ENCODE results near the gene TMEM231.
"Not testable (repeated sequence)": the region's sequence is repeated elsewhere in the genome, so short reads cannot be mapped to it uniquely, and the experiment has no call there.

TMEM231 gene

DNA sequence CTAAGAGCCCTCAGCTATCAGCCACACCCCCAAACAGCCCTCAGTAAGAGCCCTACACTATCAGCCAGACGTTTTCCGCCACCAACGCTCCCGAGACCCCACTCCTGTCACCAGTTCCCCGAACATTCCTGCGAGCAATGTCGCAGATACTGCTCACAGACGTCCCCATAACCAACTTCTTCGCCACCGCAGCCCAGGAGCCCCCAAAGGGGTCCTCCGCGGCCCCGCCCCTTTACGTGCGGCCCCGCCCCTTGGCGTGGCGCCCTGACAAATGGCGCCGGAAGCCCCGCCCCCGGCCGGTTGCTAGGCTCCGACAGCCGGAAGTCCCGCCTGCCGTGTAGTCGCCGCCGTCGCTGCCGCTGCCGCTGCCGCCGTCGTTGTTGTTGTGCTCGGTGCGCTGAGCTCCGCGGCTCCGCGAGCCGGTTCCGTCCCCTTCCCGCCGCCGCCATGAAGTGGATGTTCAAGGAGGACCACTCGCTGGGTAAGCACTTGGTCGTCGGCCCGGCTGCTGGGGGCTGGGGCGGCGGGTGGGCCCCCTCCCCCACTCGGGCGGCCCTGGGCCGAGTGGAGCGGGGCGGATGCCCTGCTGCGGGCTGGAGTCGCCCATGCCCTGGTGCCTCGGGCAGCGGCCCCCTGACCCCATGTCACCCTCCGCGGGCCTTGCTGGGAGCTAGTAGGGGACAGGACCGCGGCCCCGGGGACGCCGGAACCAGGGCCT is 10.1 kb upstream of the TMEM231 start, which contains the start of gene GABARAPL2:
Gene GABARAPL2, plus strand, starts transcription at position 340 of the 718 bp plus-strand sequence. Its CDS starts 108 bp downstream, at position 448.
- peak; percentile 91 for DNase-seq

DNA sequence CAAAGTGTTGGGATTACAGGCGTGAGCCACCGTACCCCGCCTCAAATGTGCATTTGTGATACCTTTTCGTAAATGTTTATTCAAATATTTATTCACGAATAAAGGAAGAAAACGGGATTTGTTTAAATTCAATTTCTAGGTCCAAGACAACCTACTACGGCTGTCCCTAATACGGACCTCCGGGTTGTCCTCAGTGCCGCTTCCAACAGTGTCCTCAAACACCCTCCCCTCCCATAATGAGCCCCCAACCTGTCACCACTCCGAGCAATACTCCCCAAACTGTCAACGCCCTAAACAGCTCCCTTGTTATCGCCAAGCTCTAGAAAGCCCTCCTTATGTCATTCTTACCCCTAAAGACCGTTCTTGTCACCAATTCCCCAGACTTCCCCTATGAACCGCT is 9.6 kb upstream of the TMEM231 start:
- no peak for DNase-seq

- DNase-seq = no peak
Observed at GRCh38 chr16:75559564-75560372, 3.7 kb upstream of the TMEM231 start.

DNA sequence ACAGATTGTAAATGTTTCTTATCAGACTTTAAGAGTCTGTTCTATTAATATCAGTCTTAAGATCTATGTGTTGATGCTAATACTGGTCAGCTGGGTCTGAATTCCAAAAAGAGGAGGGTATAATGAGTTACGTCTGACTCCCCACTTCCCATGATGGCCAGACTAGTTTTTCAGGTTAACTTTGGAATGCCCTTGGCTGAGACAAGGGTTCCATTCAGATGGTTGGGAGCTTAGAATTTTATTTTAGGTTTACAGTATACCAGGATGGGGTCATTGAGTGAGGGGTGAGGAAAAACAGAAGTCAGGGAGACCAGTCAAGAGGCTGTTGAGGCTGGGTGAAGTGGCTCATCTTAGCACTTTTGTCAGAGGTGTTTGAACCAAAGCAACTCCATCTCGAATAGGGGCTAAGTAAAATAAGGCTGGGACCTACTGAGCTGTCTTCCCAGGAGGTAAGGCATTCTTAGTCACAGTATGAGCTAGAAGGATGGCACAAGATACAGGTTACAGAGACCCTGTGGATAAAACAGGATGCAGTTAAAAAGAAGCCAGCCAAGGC is 2.9 kb upstream of the TMEM231 start:
- DNase-seq = no peak

- no peak for DNase-seq
Observed at GRCh38 chr16:75556431-75556950, 439 bp upstream of the TMEM231 start.

DNA sequence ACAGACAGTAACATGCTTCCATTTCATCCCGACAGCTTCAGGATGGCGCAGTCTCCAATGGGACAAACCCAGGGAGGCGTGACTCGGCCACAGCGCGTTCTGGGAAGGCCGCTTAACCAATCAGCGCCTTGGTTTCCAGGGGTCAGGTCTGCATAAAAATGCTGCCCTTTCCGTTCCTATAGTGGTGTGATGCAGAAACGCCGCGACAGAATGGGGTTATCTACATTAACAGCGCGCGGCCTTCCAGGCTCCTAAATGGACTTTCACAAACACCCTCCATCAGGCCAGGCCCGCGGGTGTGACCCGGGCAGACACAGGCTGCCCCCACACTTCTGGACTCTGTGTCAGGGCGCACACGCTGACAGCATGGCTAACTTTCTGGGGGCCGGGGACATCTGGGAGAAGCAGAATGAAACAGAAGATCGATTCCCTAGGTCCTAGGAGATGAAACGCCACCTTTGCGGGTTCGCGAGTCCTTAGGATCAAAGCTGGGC is 792 bp downstream of the TMEM231 start:
- DNase-seq = no peak

DNA sequence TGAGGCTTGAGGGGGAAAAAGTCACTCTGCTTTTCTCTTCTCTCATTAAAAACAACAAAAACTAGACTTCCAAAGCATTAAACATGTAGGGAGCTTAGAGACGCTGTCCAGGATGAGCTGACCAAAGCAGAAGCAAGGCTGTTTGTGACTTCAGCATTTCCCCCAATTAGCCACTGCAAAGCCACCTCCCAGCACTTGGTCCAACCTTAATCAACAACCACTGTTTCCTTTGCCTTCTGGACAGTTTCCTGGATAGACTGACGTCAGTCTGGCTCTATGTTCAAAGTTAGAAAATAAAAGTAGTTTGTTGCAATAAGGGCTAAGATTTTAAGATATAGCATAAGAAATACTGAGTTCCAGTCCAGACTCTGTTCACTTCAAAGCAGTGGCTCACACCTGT is 3.1 kb downstream of the TMEM231 start:
- DNase-seq = no peak

GRCh38 chr16:75550211-75550662 is 5.8 kb downstream of the TMEM231 start:
- peak; percentile 12 for DNase-seq

DNA sequence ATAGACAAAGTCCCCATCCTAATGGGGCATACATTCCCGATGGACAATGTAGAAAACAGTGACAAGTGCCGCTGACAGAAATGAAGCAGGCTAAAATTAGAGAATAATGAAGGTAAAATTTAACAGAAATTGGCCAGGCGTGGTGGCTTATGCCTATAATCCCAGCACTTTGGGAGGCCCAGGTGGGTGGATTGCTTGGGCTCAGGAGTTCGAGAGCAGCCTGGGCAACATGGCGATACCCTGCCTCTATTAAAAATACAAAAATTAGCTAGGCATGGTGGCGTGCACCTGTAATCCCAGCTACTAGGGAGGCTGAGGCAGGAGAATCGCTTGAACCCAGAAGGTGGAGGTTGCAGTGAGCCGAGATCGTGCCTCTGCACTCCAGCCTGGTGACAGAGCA is 7.6 kb downstream of the TMEM231 start:
- DNase-seq = not testable (repeated sequence)

- no peak for DNase-seq
Observed at GRCh38 chr16:75546293-75546692, 9.8 kb downstream of the TMEM231 start.

- DNase-seq = not testable (repeated sequence)
Observed at GRCh38 chr16:75545879-75546278, 10.2 kb downstream of the TMEM231 start.

DNA sequence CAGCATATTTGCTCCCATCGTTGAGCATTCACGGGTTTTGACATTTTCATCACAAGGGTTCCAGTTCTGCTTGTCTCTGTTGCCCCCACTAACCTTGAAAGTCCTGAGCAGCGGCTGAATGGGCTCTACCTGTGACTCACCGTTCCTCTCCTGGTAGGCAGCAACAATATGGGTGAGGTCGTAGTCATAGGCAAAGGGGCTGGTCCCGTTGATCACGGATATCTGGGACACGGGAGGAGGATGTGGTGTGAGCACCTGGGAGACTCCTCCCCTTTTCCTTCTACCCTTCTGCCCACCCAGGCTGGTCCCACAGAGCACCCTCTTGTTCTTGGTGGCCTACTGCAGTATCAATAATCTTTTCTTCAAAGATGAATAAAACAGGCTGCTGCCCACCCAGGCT is 13.6 kb downstream of the TMEM231 start:
- DNase-seq = not testable (repeated sequence)

GRCh38 chr16:75541236-75541635 is 14.8 kb downstream of the TMEM231 start:
- DNase-seq = no peak

DNA sequence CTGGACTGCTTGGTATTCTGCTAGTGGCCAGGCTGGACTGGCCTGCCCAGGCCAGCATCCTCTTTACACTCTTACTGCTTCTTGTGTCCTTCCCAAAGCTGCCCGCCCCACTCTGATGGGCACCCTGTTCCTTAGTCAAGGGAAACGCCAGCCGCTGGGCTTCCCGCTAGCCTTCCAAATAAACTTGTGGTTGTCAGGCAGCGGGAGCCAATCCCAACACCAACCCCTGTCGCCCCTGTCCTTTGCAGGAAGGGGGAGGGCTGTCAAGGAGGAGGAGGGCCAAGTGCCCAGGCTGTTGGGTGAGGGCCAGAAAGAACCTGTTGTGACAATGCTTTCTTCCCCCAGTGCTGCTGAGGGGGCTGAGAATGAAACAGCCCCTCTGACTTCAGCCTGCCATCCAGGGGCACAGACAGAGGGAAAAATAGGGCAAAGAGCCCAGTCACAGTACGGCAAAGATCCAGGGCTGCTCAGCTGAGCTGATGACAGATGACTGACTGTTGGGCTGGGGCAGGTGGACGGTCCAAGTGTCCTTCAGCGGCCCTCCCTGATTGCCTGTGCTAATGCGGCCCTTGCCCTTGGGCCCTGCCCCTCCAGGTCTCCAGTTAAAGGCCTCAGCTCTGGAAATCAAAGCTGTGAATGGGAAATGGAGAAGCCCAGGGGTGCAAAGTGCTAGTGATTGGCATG is 17.0 kb downstream of the TMEM231 start:
- DNase-seq = not testable (repeated sequence)

GRCh38 chr16:75537776-75538175 is 18.3 kb downstream of the TMEM231 start:
- no peak for DNase-seq

DNA sequence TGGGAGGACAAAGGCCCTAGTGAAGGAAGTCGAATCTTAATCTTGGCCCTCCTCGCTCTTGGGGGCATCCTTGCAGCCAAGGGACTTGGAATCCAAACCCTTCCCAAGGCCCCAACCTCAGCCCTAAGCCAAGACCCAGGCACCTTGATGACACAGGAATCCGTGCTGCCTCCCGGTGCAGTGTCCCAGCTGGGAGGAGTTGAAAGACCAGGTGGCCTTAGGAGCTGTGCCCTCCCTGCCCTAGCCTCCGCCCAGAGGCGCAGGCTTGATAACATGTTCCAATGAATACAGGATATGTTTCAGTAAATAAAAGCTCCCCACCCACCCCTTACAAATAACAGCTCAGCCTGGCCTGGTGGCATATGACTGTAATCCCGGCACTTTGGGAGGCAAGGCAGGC is 20.2 kb downstream of the TMEM231 start, which contains the start of gene CHST5:
Gene CHST5, minus strand, starts transcription at position 208 of the 400 bp plus-strand sequence. CDS start 5,724 bp downstream, outside the sequence.
- DNase-seq = no peak

- DNase-seq = no peak
Observed at GRCh38 chr16:75535211-75535843, 20.7 kb downstream of the TMEM231 start.

GRCh38 chr16:75534560-75535205 is 21.4 kb downstream of the TMEM231 start:
- no peak for DNase-seq

- DNase-seq = no peak
Observed at GRCh38 chr16:75532791-75533190, 23.3 kb downstream of the TMEM231 start.

DNA sequence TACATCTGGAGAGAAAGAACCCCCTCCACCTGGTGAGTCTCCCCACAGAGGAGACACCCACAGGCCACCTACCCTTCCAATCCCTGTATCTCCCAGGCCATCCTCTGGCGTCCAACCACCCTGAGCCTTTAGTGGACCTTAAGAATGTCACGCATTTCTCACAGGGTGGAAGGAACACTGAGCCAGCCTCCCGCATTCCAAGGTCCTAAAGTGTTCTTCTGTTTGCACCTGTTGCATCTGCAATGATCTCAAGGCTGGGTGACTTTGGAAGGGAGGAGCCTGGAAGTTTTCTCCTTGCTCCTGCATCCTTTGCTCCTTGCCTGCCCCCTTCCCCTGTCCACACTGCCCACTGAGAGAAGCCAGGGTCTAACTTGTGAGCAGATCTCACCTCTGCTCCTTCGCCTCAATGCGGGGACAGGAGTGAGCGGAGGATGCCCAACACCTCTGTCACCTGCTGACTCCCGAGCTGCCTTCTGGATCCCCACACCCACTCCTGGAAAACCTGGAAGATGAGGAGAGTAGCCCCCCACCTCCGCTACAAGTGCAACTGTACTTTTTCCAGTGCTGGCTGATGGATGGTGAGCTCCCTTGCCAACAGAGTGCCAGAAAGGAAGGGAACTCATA is 23.8 kb downstream of the TMEM231 start:
- no peak for DNase-seq

- DNase-seq = no peak
Observed at GRCh38 chr16:75529959-75530358, 26.1 kb downstream of the TMEM231 start.

Measured in activated naive CD4-positive, alpha-beta T cell treated with Interleukin-2 at 50 U/mL for 16 hours (primary cell).